ENCODE data around the gene PLCB1.

PLCB1 gene

DNA sequence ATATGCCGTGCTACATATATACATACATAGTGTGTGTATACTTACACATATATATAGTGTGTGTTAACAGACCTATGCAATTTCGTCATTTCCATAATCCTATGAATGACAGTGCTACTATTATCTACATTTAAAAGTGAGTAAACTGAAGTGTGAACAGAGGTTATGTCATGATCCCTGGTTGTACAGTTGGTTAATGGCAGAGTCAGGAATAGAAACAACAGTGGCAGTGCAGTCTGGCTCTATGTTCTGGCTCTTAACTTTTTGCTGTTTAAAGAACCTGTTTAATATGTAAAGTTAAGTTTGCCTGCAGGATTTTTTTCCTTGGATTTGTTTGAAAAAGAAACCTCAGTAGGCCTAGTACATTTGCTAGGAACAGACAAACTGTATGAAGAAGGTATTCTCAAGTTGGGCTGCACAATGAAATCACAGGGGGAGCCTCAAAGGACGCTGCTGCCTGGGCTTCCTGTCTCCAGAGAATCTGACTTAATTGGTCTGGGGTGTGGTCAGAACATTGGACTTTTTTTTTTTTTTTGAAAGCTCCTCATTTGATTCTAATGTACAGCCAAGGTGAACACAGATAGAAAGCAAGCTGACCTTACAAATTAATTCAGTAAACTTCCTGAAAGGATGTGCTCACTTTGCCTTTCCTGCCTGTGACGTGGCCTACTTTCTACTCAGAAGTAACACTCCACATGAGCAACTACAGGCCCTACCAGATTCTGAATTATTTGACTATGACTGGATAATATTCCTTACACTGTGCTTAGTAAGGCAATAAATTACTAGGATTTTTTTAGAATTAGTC is 29.4 kb downstream of the PLCB1 start:
- peak in 1 of 2 donors; percentile 39 for DNase-seq

DNA sequence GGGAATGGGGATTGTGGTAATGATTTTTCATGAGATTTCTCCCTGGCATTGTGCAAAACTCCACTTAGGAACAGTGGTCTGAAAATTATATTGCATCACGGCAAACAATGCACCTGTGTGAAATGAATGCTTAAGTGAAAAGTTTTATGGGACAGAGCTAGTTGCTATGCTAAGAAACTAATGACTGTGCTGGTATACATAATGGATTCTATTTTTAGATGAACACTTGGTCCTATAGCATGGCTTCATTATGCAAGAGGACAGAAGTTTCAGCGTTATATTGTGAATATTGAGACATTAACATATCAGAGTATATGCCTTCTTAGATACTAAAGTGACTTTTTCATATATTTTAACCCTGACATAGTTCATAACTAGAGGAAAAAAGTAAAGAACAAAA is 30.5 kb downstream of the PLCB1 start:
- DNase-seq: no peak

DNA sequence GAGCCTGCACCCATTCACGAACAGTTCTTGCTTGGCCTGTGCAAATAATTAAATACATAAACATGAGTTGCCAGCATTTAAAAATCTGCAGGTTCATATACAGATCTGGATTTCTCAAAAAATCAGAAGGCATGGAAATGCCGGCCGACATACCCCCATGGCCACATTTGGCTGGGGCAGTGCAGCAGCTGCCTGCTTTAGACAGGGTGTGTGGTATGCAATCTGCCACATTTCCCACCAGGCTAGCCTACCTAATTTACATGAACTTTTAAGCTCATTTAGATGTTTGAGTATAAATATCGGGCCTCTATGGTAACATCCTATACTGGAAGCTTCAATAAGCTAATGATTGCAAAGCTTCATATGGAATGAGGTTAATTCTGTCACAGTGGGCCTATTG is 31.5 kb downstream of the PLCB1 start:
- DNase-seq: no peak

DNA sequence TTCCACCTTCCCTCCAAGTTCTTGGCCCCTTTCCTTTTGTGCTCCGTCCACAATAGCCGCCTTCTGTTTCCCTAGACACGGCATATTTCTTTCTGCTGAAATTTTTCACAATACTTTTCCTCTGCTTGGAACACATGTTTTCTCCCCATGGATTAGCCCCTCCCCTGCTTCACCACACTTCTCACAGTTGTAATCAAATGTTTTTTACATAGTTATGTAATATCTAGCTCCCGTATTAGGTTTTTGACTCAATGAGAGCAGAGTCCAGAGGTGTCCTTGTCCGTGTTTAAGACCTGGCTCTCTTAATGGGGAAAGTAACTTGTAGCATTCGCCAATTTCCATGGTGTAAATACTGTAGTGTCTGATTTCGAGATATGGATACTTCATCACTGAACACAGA is 34.7 kb downstream of the PLCB1 start:
- DNase-seq: no peak

DNA sequence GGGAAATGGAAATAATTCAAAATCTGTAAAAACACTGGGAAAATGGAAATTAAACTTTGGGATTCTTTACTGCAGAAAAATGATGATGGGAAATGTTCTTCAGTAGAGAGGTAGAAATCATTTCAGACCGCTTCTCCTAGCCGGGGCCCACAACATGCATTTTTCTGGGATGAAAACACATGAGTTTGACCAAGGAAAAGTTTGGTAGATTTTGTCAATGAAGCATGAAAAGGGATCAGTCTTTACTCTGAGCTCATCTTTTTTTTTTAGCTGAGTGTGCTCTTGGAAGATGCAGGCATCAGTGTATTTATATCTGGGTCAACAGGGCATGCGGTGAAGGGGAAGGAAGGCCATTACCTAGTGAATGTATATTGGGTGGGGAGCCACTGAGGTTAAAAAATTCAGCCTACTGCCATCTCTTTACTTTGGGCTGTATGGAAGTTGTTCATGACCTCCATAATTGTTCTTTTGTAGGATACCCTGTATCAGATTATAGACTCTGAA is 36.8 kb downstream of the PLCB1 start:
- DNase-seq: no peak

DNA sequence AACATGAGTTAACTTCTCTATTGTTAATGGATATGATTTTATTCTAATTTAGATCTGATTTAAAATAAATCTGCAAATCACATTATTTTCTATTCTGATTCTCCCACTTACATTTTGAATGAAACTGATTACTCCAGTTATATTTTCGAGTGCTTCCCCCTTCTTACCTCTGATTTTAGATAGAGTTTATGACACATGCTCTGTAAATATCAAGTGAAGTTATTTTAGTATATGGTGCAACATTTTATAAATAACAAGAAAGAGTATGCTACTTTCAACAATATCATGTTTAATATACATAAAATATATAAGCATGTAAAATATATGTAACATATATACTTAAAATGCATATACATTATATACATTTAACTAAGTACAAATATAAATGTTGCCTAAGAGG is 38.9 kb downstream of the PLCB1 start:
- DNase-seq: no peak

DNA sequence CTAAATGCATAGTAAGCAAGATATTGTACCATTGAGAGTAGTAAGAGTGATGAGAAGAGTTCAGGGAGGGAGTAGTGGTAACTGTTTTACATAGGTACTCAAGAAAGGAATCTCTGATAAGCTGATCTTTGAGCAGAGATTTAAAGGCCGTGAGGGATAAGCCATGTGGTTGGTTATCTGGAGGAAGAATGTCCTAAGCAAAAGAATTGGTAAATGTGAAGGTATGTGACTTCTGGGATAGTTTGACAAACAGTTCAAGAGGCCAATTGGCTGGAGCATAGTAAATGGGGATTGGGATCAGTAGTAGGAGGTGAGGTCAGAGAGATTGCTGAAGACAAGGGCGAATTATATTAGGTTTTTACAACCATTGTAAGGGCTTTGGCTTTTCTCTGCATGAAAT is 40.1 kb downstream of the PLCB1 start:
- DNase-seq: no peak

DNA sequence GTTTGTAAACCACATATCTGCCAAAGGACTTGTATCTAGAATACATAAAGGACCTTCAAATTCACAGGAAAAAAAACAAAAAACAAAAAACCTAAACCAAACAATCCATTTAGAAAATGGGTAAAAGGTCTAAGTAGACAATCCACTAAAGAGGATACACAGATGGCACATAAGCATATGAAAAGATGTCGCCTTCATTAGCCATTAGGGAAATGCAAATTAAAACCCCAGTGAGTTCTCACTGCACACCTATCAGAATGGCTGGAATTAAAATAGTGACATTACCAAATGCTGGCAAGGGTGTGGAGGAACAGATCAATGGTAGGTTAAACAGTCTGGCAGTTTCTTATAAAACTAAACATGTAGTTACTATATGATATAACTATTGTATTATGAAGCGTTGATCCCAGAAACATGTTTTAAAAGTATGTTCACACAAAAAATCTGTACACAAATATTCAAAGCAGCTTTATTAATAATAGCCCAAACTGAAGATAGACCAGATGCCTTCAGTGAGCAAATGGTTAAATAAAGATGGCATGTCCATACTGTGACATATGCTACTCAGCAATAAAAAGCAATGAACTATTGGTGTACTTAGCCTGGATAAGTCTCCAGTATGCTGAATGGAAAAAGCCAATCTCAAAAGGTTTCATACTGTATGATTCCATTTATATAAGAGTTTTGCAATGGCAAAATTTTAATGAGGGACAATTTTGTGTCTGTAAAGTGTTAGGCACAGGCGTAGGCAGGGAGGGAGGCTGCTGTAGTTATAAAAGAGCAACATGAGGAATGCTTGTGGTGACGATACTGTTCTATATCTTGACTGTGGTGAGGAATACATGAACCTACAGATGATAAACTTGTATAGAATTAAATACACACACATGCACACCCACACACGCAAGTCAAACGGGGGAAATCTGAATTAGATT is 43.9 kb downstream of the PLCB1 start:
- DNase-seq: no peak

DNA sequence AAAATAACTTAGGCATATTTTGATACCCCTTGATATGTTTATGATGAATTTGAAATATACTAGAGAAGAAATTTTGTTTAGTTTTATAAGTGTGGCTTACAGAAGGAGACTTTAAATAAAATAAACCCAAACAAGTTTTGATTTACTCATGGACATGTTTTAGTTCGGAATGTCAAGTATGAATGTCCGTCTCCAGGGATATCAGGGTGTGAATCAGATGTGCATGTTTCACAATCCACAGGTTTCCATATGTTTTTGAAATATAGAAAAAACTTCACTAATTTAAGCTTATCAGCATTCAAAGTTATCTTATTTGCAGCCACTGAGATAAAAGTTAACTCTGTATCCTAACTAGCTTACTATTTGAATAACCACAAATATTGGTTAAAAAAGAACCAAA is 51.5 kb downstream of the PLCB1 start:
- no peak for DNase-seq

DNA sequence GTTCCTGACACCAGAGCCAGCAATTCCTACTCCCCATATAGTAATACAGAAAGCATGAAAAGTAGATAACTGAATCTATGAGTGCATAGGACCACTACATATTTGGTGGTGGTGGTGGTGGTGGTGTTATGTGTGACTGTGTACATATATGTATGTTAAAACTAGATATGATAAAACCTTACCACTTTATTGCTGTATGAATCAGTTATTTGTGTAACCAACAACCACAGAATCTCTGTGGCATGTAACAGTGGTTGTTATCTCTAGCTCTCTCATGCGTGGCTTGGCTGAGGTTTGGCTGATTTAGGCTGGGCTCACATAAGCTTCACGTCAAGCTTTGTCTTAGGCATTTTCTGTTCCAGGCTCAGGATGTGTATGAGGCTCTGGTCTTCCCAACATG is 55.7 kb downstream of the PLCB1 start:
- no peak for DNase-seq

DNA sequence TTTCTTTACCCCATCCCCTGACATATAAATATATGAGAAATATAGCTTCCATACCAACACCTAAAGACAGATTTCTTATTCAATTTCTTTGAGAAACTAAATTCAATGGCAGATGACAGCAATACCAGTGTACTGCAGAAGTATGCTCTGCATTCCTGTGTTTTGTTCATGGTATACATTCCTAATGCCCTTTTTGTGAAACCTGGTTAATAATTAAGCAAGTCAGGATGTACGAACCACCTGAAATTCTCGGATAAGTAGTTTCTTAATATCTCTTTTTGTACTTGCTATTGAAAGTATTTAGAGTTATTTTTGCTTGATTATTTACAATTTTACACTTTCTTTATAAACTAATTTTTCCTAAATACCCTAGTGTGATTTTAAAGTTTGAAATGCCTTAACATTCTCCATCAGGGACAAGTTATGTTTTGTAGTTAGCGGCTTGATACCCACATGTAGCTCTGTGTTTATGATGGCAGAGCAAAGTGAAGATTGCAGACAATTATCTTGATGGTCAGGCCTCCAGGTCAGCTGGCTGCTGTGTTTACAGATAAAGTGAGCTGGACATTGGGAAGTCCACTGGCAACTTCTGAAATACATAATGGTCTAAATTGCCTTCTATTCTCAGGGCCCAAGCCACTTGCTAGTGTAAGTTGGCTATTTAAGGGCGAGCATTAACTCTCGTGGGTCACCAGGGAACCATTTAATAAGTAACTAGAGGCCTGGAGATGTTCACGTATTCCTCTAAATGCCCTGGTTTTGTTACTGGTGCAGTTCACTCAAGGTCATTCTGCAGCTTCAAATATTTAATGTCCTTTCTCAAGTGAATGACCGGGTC is 58.2 kb downstream of the PLCB1 start:
- no peak for DNase-seq

DNA sequence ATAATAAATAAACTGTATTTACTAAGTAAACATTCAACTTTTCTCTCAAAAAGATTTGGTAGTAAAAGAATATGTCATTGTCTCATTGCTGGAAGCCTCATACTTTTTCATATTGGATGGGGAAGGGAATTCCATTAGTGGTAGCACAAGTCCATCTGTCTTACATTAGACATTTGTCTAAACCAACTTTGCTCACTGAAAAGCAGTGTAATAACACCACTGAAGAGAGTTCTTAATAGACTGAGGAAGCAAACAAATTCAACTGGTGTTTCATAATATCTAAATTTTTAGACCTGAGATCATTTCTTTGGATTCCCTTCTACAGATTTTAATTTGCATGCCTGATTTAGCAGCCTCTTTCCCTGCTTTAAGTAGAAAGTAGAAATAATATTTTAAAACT is 62.7 kb downstream of the PLCB1 start:
- no peak for DNase-seq

DNA sequence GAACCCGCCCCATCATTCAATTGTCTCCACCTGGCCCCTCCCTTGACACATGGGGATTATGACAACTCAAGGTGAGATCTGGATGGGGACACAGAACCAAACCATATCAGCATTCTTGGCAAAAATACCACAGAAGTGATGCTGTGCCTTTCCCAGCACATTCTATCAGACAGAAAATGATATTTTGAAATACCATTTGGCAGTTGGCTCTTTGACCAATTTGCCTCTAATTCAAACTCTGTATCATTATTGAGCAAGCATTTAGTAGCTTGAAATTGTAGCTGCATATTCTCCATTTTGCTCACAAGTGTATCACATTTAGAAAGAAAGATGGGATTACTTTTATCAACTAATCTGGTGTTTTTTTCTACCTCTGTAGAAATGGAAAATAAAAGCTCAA is 64.0 kb downstream of the PLCB1 start:
- no peak for DNase-seq

DNA sequence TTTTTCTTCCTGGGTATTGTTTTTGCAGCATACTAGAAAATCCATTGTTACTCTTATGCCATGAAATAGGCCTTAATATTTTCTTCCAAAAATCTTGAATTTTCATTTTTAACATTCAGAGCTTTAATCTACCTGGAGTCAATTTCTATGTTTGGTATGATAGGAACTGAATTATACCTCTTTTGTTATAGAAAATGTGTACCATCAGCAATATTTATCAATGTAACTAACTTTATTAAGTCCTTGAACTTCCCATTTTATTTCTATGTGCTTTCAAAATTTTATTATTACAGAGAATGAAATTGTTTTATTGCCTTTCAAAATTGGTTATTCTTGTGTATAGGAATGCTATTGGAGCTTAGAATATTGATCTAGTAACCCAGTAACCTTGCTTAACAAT is 68.2 kb downstream of the PLCB1 start:
- no peak for DNase-seq

DNA sequence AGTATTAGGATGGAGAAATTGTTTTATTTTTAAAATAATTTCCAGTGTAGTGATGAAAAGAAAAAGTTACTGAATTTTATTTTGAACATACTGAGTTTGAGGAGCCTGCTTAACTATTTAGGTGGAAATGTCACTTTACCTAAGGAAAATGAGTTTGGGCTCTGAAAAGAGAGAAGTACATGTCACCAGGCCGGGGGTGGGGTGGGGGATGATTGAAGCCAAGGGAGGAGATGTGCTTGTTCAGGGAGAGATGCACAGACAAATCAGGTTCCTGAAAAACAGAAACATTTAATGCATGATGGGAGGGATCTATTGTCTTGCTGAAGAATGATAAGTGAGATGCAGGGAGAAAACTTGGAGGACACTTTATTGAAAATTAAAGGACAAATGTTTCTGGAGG is 71.3 kb downstream of the PLCB1 start:
- DNase-seq: no peak

DNA sequence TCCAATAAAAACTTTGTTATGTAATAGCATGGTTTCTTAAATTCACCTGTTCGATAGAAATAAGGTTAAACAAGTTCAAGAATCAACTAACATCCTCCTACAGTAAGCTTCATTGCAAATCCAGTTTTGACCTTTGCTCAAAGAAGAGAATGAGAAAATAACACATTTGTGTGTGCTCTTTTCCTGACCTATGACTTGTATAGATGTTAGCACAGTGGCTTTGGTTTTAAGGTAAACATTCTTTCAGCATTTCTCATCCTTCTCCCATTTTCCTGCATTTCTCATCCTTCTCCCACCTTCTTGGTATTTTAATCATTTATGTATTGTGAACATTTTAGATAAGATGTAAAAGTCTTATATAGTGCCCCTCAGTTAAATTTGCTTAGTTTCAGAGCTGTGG is 73.9 kb downstream of the PLCB1 start:
- DNase-seq: no peak

DNA sequence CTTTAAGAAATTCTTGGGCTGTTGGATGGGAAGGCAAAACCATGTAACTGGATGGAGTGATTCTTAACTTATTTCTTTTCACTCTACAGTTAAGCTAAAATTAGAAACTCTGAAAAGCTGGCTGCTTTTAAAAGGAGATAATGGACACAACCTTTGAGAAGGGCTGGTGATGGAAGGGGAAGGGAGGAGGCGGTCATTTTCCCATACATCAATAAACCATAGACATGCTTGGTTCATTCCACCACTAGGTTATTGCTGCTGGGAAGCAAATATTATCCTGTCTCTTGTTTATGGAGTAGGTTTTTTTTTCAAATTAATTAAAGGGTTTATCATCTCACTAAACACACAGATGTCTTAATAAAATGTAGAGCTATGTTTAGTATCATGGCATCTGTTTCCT is 76.2 kb downstream of the PLCB1 start:
- DNase-seq: no peak

DNA sequence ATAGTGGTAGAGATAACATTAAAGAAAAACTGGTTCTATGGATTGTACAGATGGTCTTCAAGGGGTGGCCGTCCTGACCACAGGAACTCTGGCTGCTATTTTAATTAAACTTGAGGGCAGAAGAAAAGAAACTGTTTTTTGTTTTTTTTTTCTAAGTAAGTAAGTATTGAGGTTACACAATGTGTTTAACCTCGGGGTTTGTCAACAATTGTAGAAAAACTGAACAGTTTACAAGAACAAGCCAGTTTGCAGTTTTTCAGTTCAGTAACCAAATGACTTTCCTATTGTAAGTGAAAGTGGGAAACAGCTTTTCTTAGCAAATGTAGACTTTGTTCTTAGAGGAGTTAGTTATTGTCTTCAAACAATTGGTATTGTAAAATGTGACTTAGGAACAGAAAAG is 77.0 kb downstream of the PLCB1 start:
- no peak for DNase-seq

DNA sequence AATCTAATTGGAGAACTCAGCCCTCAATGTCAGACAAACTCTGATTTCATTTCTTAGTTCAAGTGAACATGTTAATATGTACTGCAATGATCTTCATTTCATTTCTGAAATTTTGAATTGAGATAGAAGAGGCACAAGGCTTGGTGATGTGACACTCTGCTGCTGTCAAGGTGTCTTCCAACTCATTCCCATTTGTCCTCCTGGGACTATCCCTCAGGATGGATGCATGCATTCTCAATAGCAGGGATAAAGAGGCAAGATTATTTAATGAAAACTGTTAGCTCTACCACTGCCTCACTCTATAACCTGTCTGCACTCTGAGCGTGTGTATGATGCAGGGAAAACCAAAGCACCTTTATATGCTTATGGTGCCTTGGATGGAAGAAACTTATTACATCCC is 78.7 kb downstream of the PLCB1 start:
- no peak for DNase-seq

DNA sequence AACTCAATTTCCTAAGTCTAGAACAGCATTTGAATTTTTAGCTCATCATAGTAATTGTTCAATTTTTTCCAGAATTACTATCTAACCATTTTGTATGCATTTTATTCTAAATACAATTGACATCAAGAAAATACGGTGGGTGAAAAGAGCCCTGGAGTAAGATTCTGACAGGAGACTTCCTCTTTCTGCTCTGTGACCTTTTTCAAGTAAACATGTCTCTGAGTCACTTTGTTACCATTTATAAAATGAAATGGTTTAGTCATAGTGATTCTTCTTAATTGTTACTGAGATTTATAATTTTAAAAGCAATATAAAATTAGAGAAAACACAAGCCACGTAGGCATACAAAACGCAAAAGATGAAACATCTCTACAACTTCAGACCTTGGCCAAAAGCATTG is 80.2 kb downstream of the PLCB1 start:
- DNase-seq: peak in 1 of 2 donors; percentile 54

DNA sequence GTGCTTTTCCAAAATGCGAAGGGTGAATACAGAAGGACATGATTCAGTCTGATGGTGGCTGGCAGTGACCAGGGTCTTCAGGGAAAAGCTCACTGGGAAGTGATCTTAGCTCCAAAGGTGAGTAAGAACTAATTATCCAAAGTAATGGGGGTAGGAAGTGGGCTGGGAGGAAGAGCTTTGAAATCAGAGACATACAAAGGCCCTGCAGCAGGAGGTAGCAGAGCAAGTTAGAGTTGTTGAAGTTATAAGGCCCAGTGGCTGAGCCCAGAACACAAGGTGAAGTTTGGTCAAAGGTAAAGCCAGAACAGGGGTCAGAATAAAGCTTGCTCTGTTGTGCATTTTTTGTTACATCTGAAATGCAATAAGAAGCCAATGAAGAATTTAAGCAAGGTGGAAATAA is 81.2 kb downstream of the PLCB1 start:
- DNase-seq: no peak

DNA sequence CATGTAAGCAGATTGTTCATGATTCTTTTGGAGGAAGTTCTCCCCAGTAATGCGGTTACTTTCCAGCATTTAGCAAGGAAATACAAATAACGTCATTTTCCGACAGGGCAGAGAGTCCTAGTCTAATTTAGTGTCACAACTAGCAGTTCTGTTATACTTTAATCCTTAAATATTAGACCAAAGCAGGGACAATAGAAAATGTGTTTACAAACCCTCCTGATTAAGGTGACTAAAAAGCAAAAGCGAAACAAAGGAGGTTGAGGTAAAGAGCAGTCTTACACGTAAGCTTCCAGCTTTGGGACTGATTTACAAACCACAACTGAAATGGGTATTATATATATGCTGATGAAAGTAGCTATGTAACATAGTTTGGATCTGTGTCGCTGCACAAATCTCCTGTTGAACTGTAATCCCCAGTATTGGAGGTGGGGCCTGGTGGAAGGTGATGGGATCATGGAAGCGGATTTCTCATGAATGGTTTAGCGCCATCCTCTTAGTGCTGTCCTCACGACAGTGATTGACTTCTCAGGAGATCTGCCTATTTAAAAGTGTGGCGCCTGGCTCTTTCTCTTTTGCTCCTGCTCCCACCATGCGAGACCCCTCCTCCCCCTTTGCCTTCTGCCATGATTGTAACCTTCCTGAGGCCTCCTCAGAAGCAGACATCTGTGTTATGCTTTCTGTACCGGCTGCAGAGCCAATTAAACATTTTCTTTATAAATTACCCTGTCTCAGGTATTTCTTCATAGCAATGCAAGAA is 81.9 kb downstream of the PLCB1 start:
- peak in 1 of 2 donors; percentile 36 for DNase-seq
